HCT116 (cell line): Measurements from ENCODE around the gene RAPGEFL1. TPM values are rescaled to one million over a fixed set of nuclear protein-coding genes. Genes with fewer than 3 reads are reported as not detected.

Experiments used
- ATAC-seq: fragments of 200-7000 bp; cut with Tn5 transposase; 2 replicates; pipeline ENCODE4 v1.9.1; 2020; ENCODE audit warnings: mild to moderate bottlenecking, moderate library complexity
- BruUV-seq: library from RNA; stranded (reverse); fragments of 400-500 nt; replicated peaks from 2 replicates; lab custom pipeline; 2021; lab: Mats Ljungman, UMichigan
- CTCF ChIA-PET: fragments of 300-600 bp; sonication (Branson Sonifier 250); formaldehyde crosslinking; loops from one replicate; lab custom pipeline; 2021; ENCODE audit warnings: antibody characterized with exemption; lab: Charles Lee
- POLR2A ChIA-PET: fragments of 300-600, 350-600 bp; sonication (Branson Sonifier 250); formaldehyde crosslinking; loops from one replicate; lab custom pipeline; 2021; ENCODE audit warnings: antibody characterized with exemption; lab: Charles Lee
- RAD21 ChIA-PET, 2 experiments: fragments of 300-600 bp; sonication (Branson Sonifier 250); formaldehyde crosslinking; loops; one replicate each; lab custom pipeline; 2023; ENCODE audit warnings: low total read pairs in 2 of 2; ENCODE audit not compliant: uncharacterized antibody in 2 of 2, unreplicated experiment in 2 of 2, low non-redundant PET in 1 of 2; lab: Charles Lee
- DNase-seq: peaks from one replicate; pipeline ENCODE4 v3.0.0-alpha.2; 2010; ENCODE audit warnings: low read depth, low spot score
- H2AFZ ChIP-seq: fragments of 200-600 bp; shearing (Covaris generic), sonication (generic); 2 replicates; pipeline ENCODE4 v1.6.1; 2017; ENCODE audit warnings: low read depth, mixed run types, mixed read lengths, antibody characterized with exemption, low read length; ENCODE audit not compliant: poor library complexity, severe bottlenecking
- H3K27ac ChIP-seq: 2 replicates; pipeline ENCODE4 v1.5.1; 2012; ENCODE audit warnings: low read depth, low read length
- H3K27me3 ChIP-seq: fragments of 200-600 bp; sonication (generic); 2 replicates; pipeline ENCODE4 v1.6.1; 2016; ENCODE audit warnings: mixed run types, low read length, mixed read lengths; ENCODE audit not compliant: insufficient read depth
- H3K36me3 ChIP-seq, 2 experiments: fragments of 200-500 bp in 1 of 2; fragments of 200-600 bp in 1 of 2; sonication (Bioruptor generic) in 1 of 2; sonication (generic) in 1 of 2; 2 replicates each; pipeline versions ENCODE4 v1.5.1 to v1.6.1; 2014 to 2016; ENCODE audit warnings: low read length in 2 of 2, inconsistent platforms in 1 of 2, mixed read lengths in 1 of 2, mixed run types in 1 of 2; ENCODE audit not compliant: insufficient read depth in 2 of 2, control insufficient read depth in 1 of 2
- H3K4me1 ChIP-seq, 2 experiments: fragments of 200-600 bp in 1 of 2; sonication (generic) in 1 of 2; 2 replicates each; pipeline versions ENCODE4 v1.5.1 to v1.6.1; 2012 to 2017; ENCODE audit warnings: low read length in 2 of 2, inconsistent platforms in 1 of 2, mild to moderate bottlenecking in 1 of 2, mixed read lengths in 1 of 2, mixed run types in 1 of 2, moderate library complexity in 1 of 2; ENCODE audit not compliant: insufficient read depth in 2 of 2, control insufficient read depth in 1 of 2
- H3K4me2 ChIP-seq: fragments of 200-600 bp; sonication (generic); 2 replicates; pipeline ENCODE4 v1.6.1; 2017; ENCODE audit warnings: mixed run types, low read length, mixed read lengths
- H3K4me3 ChIP-seq, 2 experiments: fragments of 200-600 bp in 1 of 2; sonication (generic) in 1 of 2; replicated peaks in 1 of 2; 2 replicates each; pipeline ENCODE4 v1.5.1; 2011 to 2016; ENCODE audit warnings: low read length in 2 of 2, control low read depth in 1 of 2, low read depth in 1 of 2, mild to moderate bottlenecking in 1 of 2, mixed read lengths in 1 of 2, mixed run types in 1 of 2
- H3K79me2 ChIP-seq: fragments of 200-600 bp; sonication (generic); 2 replicates; pipeline ENCODE4 v1.6.1; 2017; ENCODE audit warnings: mild to moderate bottlenecking, mixed run types, low read length, moderate library complexity, mixed read lengths; ENCODE audit not compliant: insufficient read depth
- H3K9ac ChIP-seq: fragments of 200-600 bp; sonication (generic); 2 replicates; pipeline ENCODE4 v1.6.1; 2016; ENCODE audit warnings: low read length, mixed read lengths
- H3K9me2 ChIP-seq: fragments of 200-600 bp; sonication (generic), shearing (Covaris generic); 2 replicates; pipeline ENCODE4 v1.6.1; 2017; ENCODE audit warnings: mixed run types, mild to moderate bottlenecking, moderate library complexity; ENCODE audit not compliant: insufficient read depth
- H3K9me3 ChIP-seq, 2 experiments: fragments of 200-500 bp in 1 of 2; fragments of 200-600 bp in 1 of 2; sonication (Bioruptor generic) in 1 of 2; sonication (generic) in 1 of 2; 2 replicates each; pipeline ENCODE4 v1.6.1; 2014 to 2017; ENCODE audit warnings: low read length in 2 of 2, mixed read lengths in 2 of 2, inconsistent platforms in 1 of 2, low read depth in 1 of 2, mild to moderate bottlenecking in 1 of 2, mixed run types in 1 of 2, moderate library complexity in 1 of 2; ENCODE audit not compliant: control insufficient read depth in 1 of 2, insufficient read depth in 1 of 2
- H4K20me1 ChIP-seq: fragments of 200-600 bp; sonication (generic), shearing (Covaris generic); 2 replicates; pipeline ENCODE4 v1.6.1; 2017; ENCODE audit warnings: mixed run types, mild to moderate bottlenecking, moderate library complexity; ENCODE audit not compliant: insufficient read depth
- FOSL1 ChIP-seq: IDR thresholded peaks from 2 replicates; pipeline ENCODE4 v1.6.1; 2012; ENCODE audit warnings: low read depth
- MAX ChIP-seq: IDR thresholded peaks from 2 replicates; pipeline ENCODE4 v1.6.1; 2012
- TCF7L2 ChIP-seq: IDR thresholded peaks from 2 replicates; pipeline ENCODE4 v1.7.0; 2011; ENCODE audit warnings: borderline replicate concordance, inconsistent platforms; ENCODE audit not compliant: insufficient read depth, insufficient read length; ENCODE audit errors: extremely low read depth
- intact Hi-C: fragments of 100-400 bp; cut with micrococcal nuclease; formaldehyde crosslinking; loops from 2 replicates; pipeline ENCODE4 v1.10.0; 2022
- total RNA-seq: library from RNA; stranded (reverse); gene quantifications from one replicate; pipeline ENCODE4 v1.2.1, GENCODE V29; 2021; ENCODE audit not compliant: unreplicated experiment
- TF ChIP-seq, protein P1 (sequence below): IDR thresholded peaks from 2 replicates; pipeline ENCODE4 v1.6.1; 2012; ENCODE audit warnings: low read depth

The RAPGEFL1 gene
- total RNA-seq, 1 experiment from 2014 or later, result 9.7 TPM

DNA sequence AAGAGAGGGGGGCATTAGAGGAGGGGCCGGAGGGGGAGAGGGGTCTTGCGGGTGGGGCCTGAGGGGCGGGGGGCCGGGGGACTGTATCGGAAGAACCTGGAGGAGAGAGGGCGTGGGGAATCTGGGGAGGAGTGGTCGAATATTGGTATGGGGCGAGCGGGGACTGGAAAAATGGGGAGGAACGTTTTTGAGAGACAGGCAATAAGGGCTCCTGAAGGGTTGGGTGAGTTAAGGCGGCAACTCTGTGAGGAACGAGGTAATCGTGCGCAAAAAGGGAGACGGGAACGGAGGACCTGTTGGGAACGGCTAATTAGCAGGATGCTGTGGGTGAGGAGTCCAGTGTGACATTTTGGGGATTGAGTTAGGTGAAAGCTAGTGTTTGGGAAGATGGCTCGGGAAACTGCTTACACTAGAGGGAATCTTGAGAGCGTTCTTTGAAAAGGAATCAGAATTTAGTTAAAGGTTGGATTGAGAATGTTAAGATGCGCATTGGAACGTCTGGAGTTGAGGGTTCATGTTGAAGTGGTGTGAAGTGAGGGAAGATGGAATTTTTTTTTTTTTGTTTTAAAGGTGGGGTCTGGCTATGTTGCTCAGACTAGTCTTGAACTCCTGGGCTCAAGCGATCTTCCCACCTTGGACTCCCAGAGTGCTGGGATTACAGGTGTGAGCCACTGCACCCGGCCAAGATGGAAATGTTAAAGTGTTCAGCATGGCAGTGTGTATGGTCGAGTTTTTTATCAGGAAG is 42.5 kb downstream of the RAPGEFL1 start:
- TF ChIP-seq TCF7L2, result no peak
- TF ChIP-seq, protein P1, sequence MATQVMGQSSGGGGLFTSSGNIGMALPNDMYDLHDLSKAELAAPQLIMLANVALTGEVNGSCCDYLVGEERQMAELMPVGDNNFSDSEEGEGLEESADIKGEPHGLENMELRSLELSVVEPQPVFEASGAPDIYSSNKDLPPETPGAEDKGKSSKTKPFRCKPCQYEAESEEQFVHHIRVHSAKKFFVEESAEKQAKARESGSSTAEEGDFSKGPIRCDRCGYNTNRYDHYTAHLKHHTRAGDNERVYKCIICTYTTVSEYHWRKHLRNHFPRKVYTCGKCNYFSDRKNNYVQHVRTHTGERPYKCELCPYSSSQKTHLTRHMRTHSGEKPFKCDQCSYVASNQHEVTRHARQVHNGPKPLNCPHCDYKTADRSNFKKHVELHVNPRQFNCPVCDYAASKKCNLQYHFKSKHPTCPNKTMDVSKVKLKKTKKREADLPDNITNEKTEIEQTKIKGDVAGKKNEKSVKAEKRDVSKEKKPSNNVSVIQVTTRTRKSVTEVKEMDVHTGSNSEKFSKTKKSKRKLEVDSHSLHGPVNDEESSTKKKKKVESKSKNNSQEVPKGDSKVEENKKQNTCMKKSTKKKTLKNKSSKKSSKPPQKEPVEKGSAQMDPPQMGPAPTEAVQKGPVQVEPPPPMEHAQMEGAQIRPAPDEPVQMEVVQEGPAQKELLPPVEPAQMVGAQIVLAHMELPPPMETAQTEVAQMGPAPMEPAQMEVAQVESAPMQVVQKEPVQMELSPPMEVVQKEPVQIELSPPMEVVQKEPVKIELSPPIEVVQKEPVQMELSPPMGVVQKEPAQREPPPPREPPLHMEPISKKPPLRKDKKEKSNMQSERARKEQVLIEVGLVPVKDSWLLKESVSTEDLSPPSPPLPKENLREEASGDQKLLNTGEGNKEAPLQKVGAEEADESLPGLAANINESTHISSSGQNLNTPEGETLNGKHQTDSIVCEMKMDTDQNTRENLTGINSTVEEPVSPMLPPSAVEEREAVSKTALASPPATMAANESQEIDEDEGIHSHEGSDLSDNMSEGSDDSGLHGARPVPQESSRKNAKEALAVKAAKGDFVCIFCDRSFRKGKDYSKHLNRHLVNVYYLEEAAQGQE, result no peak
- no peak for TF ChIP-seq FOSL1
- peak; percentile 38; the same call in 1 of the 2 replicates for TF ChIP-seq MAX
- Histone ChIP-seq H3K9me3 (no peaks in the 10 kb centered on the region), H4K20me1 (peaks cover 7% of the 10 kb centered on the region; the same call in 1 of the 2 replicates), H3K9ac (peak overlapping the region; percentile 83), H3K36me3 (no peaks in the 10 kb centered on the region), H3K4me3 (peak overlapping the region; percentile 53 to 80), H3K9me2 (no peaks in the 10 kb centered on the region), H2AFZ (no peak overlapping the region), H3K27ac (peak overlapping the region; percentile 89), H3K4me1 (peaks cover 6 to 19% of the 10 kb centered on the region in 2 experiments), H3K27me3 (no peaks in the 10 kb centered on the region), H3K79me2 (peaks cover 40% of the 10 kb centered on the region), H3K4me2 (peak overlapping the region; percentile 88)
- intact Hi-C loops, result no loop called here
- RAD21 ChIA-PET, result interaction anchor here in 1 of 2 experiments (0.6 kb wide), 1 partner anchor 119 kb away, joined by 3 read pairs; no protein-coding TSS in a partner anchor
- TSS peak; percentile 74 for BruUV-seq
- ATAC-seq, result peak; percentile 72
- CTCF ChIA-PET, result interaction anchor here (1.3 to 2.2 kb wide), 4 partner anchors 10 to 40 kb away, joined by 3 to 8 read pairs (median 4); no protein-coding TSS in a partner anchor
- DNase-seq, result peak; percentile 45
- POLR2A ChIA-PET, result interaction anchor here (0.6 to 1.6 kb wide), 3 partner anchors 9 to 315 kb away, joined by 3 to 6 read pairs (median 5); no protein-coding TSS in a partner anchor
